ELF-1 (cell line): ENCODE results near the gene RNU5B-1.

Source experiments
- DNase-seq: peaks from one replicate; pipeline ENCODE4 v3.0.0-alpha.2; 2016; ENCODE audit warnings: low read depth, low spot score

Gene RNU5B-1

GRCh38 chr15:65328506-65329287 is 24.2 kb downstream of the RNU5B-1 start:
- no peak for DNase-seq

- no peak for DNase-seq
These were observed 25.0 kb downstream of the RNU5B-1 start for GRCh38 chr15:65329288-65329983.

- no peak for DNase-seq
These were observed 25.7 kb downstream of the RNU5B-1 start for GRCh38 chr15:65329984-65330735.

GRCh38 chr15:65330934-65331645 is 26.6 kb downstream of the RNU5B-1 start:
- no peak for DNase-seq

- DNase-seq, result no peak
These were observed 27.3 kb downstream of the RNU5B-1 start for GRCh38 chr15:65331811-65332210.

- DNase-seq, result no peak
These were observed 28.1 kb downstream of the RNU5B-1 start for GRCh38 chr15:65332391-65333147.

- DNase-seq, result peak; percentile 39
These were observed 28.8 kb downstream of the RNU5B-1 start for GRCh38 chr15:65333148-65333820.

- peak; percentile 36 for DNase-seq
These were observed 29.4 kb downstream of the RNU5B-1 start for GRCh38 chr15:65333856-65334255.

- DNase-seq, result peak; percentile 37
These were observed 30.2 kb downstream of the RNU5B-1 start for GRCh38 chr15:65334586-65335231.

- DNase-seq, result no peak
These were observed 31.0 kb downstream of the RNU5B-1 start for GRCh38 chr15:65335278-65336055.

GRCh38 chr15:65336493-65337435 is 32.3 kb downstream of the RNU5B-1 start:
- DNase-seq, result no peak

- DNase-seq, result peak; percentile 40
These were observed 33.1 kb downstream of the RNU5B-1 start for GRCh38 chr15:65337436-65338070.

GRCh38 chr15:65338366-65338765 is 33.9 kb downstream of the RNU5B-1 start:
- no peak for DNase-seq

GRCh38 chr15:65338823-65339222 is 34.3 kb downstream of the RNU5B-1 start:
- no peak for DNase-seq

- DNase-seq, result no peak
These were observed 34.9 kb downstream of the RNU5B-1 start for GRCh38 chr15:65339416-65339815.

- DNase-seq, result peak; percentile 69
These were observed 35.4 kb downstream of the RNU5B-1 start for GRCh38 chr15:65339920-65340319.

GRCh38 chr15:65342493-65342892 is 38.0 kb downstream of the RNU5B-1 start:
- DNase-seq, result no peak
